T-helper 22 cell (primary cell): ENCODE data around the gene TSC22D3.
"Not testable (repeated sequence)": the region's sequence is repeated elsewhere in the genome, so short reads cannot be mapped to it uniquely, and the experiment has no call there.

Experiments
- DNase-seq: peaks from one replicate; pipeline ENCODE4 v3.0.0-alpha.2; 2020; ENCODE audit warnings: low read depth

The TSC22D3 gene

GRCh38 chrX:107712231-107713202 lies 63.1 kb downstream of the TSC22D3 start:
- peak; percentile 40 for DNase-seq

- DNase-seq, result no peak
Observed at GRCh38 chrX:107711521-107712181, 63.9 kb downstream of the TSC22D3 start.

DNA sequence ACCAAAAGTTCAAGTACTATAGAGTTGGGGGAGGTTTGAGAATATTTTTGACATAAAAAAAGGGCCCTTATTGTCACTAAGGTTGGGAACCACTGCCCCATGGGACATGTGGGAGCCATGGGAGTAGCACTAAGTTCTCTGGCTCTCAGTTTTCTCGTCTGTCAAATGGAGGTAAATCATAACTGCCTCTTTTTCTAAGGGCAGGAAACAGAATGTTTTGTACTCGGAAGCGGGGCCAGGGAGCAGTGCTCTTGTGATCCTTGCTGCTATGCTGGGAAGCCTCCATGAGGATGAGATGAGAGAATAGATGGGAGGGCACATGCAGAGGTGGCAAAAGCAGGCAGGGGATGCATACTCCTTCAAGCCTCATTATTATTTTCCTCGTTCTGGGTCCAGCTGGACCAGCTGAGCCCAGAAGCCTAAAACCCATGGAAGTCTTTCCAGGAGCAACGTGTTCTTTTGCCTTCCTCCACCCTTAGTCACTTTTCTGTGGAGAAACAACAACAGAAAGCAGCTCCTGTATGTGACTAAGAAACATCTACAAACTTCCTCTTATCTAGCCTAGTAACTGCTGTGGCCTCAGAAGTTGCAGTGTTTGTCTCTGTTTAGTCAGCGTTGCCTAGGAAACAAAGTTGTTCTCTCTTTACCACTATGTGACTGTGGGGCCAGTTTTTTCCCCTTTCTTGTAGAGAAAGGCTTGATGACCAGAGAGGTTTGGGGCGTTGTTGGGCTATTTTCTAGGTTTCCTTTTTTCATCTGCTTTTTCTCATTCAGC lies 64.8 kb downstream of the TSC22D3 start:
- peak; percentile 67 for DNase-seq

DNA sequence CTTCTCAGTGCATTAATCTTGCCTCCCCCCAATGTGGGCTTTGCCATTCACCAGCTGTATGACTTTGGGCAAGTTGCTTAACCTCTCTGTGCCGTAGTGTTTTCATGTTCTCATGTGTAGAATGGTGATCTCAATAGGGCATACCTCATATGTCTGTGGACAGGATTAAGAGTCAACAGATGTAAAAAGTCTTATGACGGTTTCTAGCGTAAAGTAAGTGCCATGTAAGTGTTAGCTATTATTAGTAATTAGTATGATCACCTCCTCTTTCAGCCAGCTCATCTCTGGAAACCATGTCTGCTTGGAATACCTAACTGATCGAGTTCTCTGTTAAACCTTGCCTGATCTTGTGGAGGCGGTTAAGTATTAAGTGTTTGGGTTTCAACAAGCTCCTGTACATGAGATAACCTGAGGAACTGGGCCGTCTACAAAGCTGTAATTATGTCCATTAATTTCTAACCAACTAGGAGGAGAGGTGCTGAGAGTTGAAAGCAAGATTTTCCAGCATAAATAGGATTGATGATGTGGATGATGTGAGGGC lies 66.3 kb downstream of the TSC22D3 start:
- no peak for DNase-seq

DNA sequence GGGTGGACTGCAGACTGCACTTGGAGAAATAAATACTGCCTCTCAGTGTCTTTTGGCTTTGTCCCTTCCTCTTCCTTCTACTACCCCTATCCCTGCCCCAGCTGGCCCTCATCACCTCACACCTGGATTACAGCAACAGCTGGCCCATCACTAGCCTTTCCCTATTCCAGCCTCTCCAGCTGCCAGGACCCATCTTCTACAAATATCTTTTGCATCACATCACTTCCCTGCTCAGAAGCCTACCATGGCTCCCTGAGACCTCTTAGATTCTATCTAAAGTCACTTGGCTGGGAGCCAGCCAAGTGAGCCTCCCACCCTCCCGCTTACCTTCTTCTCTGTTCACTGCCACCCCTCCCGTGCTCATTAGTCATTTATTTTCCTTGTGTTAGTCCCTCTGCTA lies 66.8 kb downstream of the TSC22D3 start:
- DNase-seq, result no peak

DNA sequence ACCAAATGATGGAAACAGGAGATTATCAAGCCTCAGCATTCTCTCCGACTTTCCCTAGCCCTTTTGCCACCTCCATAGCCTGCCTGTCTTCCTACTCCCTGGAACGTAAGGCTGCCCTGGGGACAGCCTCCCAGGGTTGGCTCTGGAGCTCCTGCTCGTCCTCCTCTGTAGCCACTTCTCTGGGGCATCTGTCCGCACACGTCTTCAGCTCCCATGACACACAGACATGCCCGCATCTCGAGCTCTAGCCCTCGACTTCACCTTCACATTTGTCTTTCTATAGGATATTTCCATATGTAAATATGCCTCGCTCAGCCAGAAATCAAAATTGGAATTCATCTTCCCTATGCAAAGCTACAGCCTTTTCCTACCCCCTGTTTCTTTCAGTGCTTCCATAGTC lies 67.7 kb downstream of the TSC22D3 start:
- no peak for DNase-seq

DNA sequence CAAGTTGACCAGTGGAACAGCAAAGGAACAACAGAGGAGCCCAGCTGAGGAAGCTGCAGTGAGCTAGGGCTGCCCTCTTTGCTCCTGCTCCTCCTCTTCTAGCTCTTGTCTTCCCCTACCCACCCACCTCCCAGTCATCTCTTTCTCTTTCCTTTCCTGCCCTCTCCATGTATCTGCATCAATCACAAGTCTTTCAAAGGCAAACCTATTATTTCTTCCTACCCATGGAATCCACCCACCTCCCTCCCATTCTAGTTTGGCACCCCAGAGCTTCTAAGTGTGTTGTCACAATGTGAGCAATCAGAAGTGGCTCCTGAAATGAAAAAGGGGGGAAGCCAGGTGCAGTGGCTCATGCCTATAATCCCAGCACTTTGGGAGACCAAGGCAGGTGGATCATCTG lies 69.3 kb downstream of the TSC22D3 start:
- DNase-seq, result no peak

DNA sequence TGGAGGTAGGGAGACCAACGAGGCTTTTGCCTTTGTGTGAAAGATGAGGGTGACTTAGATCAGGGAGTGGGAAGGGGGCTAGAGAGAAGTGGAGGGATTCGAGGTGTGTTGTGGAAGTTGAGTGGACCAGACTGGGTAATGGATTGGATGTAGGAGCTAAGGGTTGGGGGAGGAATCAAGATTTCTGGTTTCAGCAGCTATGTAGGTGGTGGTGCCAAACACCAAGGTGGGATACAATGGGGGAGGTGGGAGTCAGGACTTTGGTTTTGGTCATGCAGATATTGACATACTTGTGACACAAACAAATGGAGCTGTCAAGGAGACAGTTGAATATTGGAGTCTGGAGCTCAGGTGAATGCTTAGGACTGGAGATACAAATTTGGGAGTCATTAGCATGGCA lies 71.0 kb downstream of the TSC22D3 start:
- no peak for DNase-seq

DNA sequence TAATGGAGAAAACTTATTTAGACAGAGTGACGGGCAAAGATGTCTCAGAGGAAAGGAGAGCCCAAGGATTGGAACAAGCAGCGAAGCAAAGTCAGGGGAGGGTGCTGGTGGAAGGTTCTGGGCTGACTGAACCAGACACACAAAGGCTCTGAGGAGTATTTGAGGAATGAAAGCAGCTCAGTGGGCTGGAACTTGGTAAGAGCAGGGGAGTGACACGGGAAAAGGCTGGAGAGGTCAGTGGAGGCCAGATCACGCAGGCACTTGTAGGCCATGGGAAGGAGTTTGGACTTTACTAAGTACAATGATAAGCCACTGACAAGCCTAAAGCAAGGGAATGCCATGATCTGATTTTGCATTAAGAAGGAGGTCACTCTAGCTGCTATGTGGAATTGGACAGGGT lies 71.4 kb downstream of the TSC22D3 start:
- DNase-seq, result no peak

DNA sequence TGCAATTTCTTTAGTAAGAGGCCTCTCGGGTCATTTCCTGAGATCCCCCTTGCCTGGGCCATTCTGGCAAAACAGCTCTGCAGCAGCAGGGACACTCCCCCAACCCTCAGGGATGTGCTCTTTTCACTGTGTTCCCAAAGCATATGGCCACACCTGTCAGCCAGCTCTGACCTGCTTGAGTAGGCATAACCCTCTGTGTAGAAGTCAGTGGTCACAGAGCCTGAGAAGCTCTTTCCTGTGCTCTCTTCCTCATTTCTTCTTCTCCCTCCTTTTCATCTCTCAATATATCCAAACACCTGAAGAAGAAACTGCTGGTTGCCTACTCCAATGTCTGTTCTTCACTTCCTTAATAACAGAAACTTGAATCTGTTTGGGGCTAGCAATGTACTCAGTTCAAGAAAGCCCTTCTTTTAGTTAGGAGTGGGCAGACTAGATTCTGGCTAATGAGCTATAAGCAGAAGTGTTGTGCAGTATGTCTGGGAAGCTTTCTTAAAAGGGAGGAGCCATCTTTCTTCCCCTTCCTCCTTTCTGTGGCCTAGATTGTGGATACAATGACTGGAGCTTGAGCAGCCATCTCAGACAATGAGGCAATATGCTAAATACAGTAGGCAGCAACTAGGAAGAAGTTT lies 74.0 kb downstream of the TSC22D3 start:
- DNase-seq, result no peak

DNA sequence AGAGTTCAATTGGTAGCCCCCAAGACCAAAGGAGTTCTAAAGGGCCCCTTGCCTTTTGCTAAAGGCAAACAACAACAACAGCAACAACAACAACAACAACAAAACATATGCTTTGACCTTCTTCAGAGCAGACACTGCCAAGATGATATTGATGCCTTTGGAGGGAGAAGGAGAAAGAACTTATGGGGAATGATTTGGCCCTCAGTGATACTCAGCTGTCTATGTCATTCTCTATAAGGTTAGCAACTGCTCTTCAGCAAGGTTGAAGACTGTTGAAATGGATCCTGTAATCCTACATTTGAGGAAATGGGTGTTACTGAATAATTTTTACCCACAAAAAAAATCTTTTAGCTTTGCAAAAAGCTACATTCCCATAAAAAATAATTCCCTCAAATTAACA lies 74.8 kb downstream of the TSC22D3 start:
- no peak for DNase-seq

DNA sequence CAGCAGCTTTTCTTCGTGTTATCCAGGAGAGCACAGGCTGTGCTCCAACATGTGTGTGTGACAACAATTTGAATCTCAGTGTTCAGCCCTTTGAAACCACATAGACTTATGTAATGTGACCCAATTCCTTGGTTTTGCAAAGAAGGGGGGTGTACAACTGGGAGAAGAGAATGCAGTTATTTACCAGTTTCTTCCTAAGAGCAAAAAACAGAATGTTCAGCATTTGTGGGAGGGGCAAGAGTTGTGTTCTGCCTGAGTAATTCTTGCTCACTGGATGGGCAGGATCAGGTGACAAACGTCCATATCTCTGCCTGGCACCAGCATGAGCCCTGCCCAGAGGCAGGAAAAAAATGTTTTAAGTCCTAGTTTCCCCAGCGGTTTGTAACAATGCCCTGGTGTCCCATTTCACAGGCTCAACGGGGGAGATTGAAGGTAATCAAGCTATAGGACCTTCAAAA lies 75.2 kb downstream of the TSC22D3 start:
- no peak for DNase-seq

DNA sequence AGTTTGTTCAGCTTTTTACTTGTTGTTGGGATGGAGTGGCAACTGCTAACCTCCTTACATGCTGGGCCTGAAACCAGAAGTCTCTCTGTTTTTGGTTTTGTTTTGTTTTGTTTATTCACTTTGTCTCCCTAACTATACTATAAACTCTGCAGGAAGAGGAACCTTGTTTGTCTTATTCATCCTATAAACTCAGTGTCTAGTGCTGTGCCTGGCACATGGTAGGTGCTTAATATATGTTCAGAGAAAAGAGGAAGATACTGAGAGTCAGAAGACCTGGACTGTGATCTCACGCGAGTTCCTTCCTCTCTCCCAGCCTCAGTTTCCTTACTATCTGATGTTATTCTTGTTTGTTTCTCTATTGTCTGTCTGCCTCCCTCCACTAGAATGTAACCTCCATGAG lies 76.0 kb downstream of the TSC22D3 start:
- DNase-seq, result no peak

DNA sequence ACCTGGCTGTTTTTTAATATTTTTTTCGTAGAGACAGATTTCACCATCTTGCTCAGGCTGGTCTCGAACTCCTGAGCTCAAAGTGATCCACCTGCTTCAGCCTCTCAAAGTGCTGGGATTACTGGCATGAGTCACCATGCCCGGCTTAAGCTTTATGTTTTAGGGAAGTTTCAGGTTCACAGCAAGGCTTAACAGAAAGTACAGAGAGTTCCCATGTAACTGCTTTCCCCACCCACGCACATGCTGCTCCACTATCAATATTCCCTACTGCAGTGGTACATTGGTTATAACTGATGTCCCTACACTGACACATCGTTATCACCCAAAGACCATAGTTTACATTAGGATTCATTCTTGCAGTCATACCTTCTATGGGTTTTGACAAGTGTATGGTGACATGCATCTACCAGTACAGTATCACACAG lies 84.6 kb downstream of the TSC22D3 start:
- no peak for DNase-seq

GRCh38 chrX:107687445-107687844 lies 88.1 kb downstream of the TSC22D3 start:
- no peak for DNase-seq

- no peak for DNase-seq
Observed at GRCh38 chrX:107686792-107687191, 88.8 kb downstream of the TSC22D3 start.

- no peak for DNase-seq
Observed at GRCh38 chrX:107686026-107686425, 89.6 kb downstream of the TSC22D3 start.

DNA sequence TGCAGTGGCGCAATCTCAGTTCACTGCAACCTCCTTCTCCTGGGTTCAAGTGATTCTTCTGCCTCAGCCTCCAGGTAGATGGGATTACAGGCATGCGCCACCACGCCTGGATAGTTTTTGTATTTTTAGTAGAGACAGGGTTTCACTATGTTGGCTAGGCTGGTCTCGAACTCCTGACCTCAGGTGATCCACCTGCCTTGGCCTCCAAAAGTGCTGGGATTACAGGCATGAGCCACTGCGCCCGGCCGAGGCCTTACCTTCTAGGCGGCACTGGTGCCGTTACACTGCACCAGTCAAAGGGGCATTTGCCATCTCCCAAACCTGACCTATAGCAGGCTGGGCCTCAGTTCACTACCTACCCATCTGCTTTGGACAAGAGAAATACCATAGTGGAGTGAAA lies 90.0 kb downstream of the TSC22D3 start:
- DNase-seq, result not testable (repeated sequence)

- no peak for DNase-seq
Observed at GRCh38 chrX:107684956-107685385, 90.6 kb downstream of the TSC22D3 start.

- DNase-seq, result no peak
Observed at GRCh38 chrX:107683931-107684330, 91.7 kb downstream of the TSC22D3 start.

GRCh38 chrX:107683124-107683895 lies 92.3 kb downstream of the TSC22D3 start:
- DNase-seq, result no peak
